ENCODE measurements around the gene PEPD.
"Not testable (repeated sequence)": the region's sequence is repeated elsewhere in the genome, so short reads cannot be mapped to it uniquely, and the experiment has no call there.

PEPD gene

DNA sequence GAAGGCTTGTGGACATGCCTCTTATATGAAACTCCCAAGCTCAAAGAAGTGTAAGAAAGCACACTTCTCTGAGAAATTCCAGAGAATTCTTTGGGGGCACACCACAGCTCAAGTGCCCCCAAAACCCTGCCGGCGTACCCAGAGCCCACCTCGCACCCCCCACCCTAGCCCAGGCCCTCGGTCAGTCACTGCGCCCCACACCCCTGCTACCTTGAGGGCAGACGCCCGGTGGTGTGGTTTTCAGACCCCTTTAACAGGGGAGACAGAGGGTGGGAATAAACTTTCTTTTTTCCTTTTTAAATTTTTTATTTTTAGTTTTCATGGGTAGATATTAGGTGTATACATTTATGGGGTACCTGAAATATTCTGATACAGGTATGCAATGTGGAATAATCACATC, 29.5 kb downstream of the PEPD start:
- TF ChIP-seq, protein P1, sequence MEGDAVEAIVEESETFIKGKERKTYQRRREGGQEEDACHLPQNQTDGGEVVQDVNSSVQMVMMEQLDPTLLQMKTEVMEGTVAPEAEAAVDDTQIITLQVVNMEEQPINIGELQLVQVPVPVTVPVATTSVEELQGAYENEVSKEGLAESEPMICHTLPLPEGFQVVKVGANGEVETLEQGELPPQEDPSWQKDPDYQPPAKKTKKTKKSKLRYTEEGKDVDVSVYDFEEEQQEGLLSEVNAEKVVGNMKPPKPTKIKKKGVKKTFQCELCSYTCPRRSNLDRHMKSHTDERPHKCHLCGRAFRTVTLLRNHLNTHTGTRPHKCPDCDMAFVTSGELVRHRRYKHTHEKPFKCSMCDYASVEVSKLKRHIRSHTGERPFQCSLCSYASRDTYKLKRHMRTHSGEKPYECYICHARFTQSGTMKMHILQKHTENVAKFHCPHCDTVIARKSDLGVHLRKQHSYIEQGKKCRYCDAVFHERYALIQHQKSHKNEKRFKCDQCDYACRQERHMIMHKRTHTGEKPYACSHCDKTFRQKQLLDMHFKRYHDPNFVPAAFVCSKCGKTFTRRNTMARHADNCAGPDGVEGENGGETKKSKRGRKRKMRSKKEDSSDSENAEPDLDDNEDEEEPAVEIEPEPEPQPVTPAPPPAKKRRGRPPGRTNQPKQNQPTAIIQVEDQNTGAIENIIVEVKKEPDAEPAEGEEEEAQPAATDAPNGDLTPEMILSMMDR (IDR thresholded peaks at IDR 0.05; ENCODE audit: borderline replicate concordance, insufficient read depth, low read depth, low read length): no peak
- no peak overlapping the region for H3K4me3 ChIP-seq (ENCODE audit: low read depth, low read length)

DNA sequence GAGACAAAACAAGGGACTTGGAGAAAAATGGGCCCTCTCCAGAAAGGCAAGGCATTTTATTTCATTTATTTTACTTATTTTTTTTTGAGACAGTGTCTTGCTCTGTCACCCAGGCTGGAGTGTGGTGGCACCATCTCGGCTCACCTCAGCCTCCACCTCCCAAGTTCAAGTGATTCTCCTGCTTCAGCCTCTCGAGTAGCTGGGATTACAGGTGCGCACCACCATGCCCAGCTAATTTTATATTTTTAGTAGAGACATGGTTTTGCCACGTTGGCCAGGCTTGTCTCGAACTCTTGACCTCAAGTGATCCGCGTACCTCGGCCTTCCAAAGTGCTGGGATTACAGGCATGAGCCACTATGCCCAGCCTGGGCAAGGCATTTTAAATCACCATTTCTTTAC, 31.0 kb downstream of the PEPD start:
- not testable (repeated sequence) for H3K4me3 ChIP-seq (ENCODE audit: low read depth, low read length)

DNA sequence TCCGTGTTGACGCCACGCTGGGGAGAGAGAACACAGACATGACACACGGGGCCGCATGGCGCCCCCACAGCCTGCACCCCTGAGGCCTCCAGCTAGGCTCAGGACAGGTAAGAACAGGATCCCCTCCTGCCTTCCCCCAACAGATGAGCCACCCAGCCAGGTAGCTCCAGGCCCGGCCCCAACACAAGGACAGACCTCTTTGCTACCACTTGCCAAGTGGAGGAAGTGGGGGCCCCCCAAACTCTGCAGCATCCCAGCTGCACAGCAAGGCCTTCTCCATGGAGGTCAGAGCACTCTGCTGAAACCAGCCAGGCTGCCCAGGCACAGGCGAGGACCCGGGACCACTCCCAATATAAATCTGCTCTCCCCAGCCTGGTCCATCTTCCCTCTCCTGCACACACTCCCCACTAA, 31.5 kb downstream of the PEPD start:
- TF ChIP-seq, protein P1 (IDR thresholded peaks at IDR 0.05; ENCODE audit: borderline replicate concordance, insufficient read depth, low read depth, low read length): no peak
- H3K4me3 ChIP-seq (ENCODE audit: low read depth, low read length): no peak overlapping the region

DNA sequence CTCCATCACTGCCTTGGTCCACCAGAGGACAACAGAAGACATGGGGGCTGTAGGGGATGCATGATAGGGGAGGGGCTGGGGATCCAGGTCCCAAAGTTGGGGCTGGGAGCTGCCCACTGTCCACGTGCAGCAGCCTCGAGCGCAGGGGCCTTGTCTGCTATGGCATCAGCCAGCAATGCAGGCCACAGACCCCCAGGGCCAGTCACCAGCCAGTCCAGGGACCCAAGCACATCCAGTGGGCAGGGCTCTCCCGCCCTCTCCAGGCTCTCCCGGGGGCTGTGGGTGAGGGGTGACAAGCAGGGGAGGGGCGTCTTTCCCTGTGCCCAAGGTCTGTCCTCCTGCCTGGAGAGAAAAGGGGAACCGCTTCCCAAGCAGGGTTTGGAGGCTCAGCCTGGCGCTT, 32.8 kb downstream of the PEPD start:
- no peak overlapping the region for H3K4me3 ChIP-seq (ENCODE audit: low read depth, low read length)
- TF ChIP-seq, protein P1 (IDR thresholded peaks at IDR 0.05; ENCODE audit: borderline replicate concordance, insufficient read depth, low read depth, low read length): no peak

DNA sequence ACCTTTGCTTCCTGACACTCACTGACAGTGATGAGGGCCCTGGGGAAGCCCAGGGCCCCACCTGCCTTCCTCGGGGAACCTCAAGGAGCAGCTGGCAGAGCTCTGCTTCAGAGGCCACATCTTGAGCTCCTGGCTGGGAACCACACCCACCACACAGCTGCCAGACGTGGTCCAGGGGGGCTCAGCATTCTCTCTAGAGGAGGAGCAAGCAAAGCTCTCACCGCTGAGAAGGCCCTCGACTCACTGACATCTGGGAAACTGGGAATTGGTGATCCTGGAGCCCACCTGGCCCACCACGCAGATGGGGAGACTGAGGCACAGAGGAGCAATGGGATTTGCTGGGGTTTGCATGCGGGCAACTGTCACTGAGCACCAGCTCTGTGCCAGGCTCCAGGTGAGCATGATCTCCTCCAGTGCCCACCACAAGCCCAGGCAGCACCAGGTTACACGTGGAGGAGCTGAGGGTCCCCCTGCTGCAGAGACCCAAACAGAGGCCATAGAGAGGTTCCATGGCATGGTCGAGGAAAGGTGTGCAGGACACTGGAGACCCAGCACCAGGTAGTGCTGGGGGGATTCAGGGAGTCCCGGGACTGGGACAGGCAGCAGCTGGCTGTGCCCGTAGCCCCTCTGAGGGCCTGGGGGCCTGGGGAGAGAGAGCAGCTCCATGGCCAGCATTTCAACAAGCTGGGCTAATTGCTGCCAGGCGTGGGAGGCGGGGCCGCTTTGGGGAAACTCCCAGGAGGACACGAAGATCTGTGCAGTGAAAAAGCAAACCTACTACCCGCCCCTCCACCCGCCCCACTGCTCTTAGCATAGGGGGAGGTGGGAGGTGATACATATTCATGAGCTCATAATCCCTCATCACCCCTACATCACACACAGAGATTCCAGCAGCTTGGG, 33.4 kb downstream of the PEPD start:
- no peak overlapping the region for H3K4me3 ChIP-seq (ENCODE audit: low read depth, low read length)
- TF ChIP-seq, protein P1 (IDR thresholded peaks at IDR 0.05; ENCODE audit: borderline replicate concordance, insufficient read depth, low read depth, low read length): no peak

DNA sequence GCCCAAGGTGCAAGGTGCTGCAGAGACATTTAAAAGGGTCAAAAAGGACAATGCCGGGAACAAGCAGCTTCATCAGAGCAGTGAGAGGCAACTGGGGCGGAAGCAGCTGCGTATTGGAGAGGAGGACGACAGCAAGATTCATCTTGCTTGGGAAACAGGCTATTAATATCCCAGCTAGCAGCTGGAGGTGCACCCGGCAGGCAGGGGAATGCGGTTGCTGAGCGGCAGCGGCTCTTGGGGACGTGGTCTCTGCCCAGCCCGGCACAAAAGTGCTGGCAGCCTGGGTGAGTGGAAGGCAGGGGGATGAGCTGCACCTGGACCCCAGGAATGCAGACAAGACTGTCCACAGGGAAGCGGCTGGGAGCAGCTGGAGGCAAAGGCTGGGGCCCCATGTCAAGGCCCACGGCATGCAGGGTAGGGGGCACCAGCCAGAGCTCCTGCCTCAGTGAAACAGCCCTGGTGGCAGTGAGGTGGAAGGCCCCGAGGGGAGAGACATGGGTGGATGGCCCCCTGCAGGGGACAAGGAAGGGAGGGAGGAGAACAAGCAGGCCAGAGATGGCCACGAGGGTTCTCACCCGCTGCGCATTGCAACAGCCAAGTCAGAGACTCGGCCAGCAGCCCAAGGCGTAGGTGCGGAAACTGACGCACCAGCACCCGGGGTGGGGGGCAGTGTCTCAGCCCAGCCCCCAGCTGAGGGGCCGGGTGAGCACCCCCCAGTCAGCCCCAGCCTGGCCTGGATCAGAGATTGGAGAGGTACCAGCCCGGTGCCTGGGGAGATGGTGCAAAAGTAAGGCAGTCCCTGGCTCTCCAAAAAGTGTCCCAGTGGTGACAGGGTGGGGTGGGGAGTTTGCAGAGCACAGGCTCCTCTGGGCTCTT, 34.4 kb downstream of the PEPD start:
- TF ChIP-seq, protein P1 (IDR thresholded peaks at IDR 0.05; ENCODE audit: borderline replicate concordance, insufficient read depth, low read depth, low read length): no peak
- H3K4me3 ChIP-seq (ENCODE audit: low read depth, low read length): no peak overlapping the region

DNA sequence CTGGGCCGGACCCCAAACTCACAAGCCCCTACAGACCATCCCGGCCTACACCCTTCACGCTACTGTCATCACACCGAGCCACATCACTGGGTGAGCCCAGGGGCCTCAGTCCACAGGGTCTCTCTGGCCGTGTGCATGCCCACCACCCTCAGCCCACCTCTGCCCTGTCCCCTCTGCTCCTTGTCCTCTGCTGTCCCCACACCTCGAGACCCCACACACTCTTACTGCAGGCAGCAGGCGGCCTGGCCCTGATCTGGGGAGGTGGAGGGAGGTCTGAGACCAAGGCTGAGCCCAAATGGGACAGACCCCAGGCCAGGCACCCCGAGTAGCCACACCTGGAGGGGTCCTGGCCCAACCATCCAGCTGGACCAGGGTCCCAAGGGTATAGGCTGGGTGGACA, 35.2 kb downstream of the PEPD start:
- TF ChIP-seq, protein P1 (IDR thresholded peaks at IDR 0.05; ENCODE audit: borderline replicate concordance, insufficient read depth, low read depth, low read length): no peak
- H3K4me3 ChIP-seq (ENCODE audit: low read depth, low read length): no peak overlapping the region

All from GM12875 (cell line).